Neutrophil (primary cell): ENCODE measurements around the gene USHBP1.

Experiments used
- H3K27ac ChIP-seq: fragments of 200-600 bp; sonication (generic); 2 replicates; pipeline ENCODE4 v1.5.1; 2016; ENCODE audit warnings: mild to moderate bottlenecking, moderate library complexity
- H3K27me3 ChIP-seq: fragments of 200-600 bp; sonication (generic); 2 replicates; pipeline ENCODE4 v1.6.0; 2016; ENCODE audit warnings: mild to moderate bottlenecking
- H3K36me3 ChIP-seq: fragments of 200-600 bp; sonication (generic); 2 replicates; pipeline ENCODE4 v1.5.1; 2017
- H3K4me1 ChIP-seq, 2 experiments: fragments of 200-600 bp in 1 of 2; sonication (generic) in 1 of 2; 1 replicate in 1 of 2; 2 replicates in 1 of 2; pipeline versions ENCODE4 v1.5.1 to v1.6.1; 2013 to 2016; ENCODE audit warnings: low read depth in 1 of 2, low read length in 1 of 2, mild to moderate bottlenecking in 1 of 2, moderate library complexity in 1 of 2; ENCODE audit not compliant: control insufficient read depth in 1 of 2, insufficient read depth in 1 of 2
- H3K4me3 ChIP-seq, 2 experiments: fragments of 200-600 bp in 1 of 2; sonication (generic) in 1 of 2; 1 replicate in 1 of 2; 2 replicates in 1 of 2; pipeline ENCODE4 v1.5.1; 2013 to 2016; ENCODE audit warnings: low read depth in 1 of 2, low read length in 1 of 2, mild to moderate bottlenecking in 1 of 2, moderate library complexity in 1 of 2
- H3K9me3 ChIP-seq: fragments of 200-600 bp; sonication (generic); 2 replicates; pipeline ENCODE4 v1.5.1; 2016
- CTCF ChIP-seq: fragments of 200-600 bp; sonication (generic); IDR thresholded peaks from 2 replicates; pipeline ENCODE4 v1.5.1; 2016; ENCODE audit warnings: antibody characterized with exemption

The USHBP1 gene

GRCh38 chr19:17262557-17262956 lies 2.0 kb downstream of the USHBP1 start:
- no peak for TF ChIP-seq CTCF
- Histone ChIP-seq H3K4me1 (peaks cover 12 to 14% of the 10 kb centered on the region in 2 experiments), H3K36me3 (no peaks in the 10 kb centered on the region), H3K27me3 (no peaks in the 10 kb centered on the region), H3K27ac (no peak overlapping the region), H3K4me3 (no peak overlapping the region), H3K9me3 (no peaks in the 10 kb centered on the region)

- TF ChIP-seq CTCF, result peak; percentile 94
- H3K4me1 ChIP-seq, result peaks cover 3 to 4% of the 10 kb centered on the region in 2 experiments
- H3K27ac ChIP-seq, result no peak overlapping the region
- no peaks in the 10 kb centered on the region for H3K36me3 ChIP-seq
- no peaks in the 10 kb centered on the region for H3K9me3 ChIP-seq
- H3K27me3 ChIP-seq, result no peaks in the 10 kb centered on the region
- no peak overlapping the region for H3K4me3 ChIP-seq
Observed at GRCh38 chr19:17260842-17261325, 3.7 kb downstream of the USHBP1 start.

DNA sequence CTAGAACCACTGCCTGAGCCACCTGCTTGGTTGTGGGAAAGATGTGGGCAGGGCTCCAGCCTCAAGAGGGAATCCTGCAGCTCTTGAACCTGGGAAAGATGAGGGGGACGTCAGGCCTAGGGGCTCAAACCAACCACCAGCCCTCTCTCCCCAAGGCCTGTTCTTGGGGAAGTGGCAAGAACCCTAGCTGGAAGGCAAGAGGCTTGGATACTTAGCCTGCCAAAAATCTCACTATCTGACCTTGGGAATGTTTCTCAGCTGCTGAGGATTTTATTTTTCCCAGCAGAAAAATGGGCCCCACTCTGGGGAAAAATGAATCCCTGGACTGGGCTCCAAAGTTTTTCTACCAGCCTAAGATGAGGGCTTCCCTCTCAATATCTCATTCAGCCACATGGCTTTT lies 4.6 kb downstream of the USHBP1 start:
- no peaks in the 10 kb centered on the region for H3K36me3 ChIP-seq
- no peaks in the 10 kb centered on the region for H3K9me3 ChIP-seq
- no peak overlapping the region for H3K4me3 ChIP-seq
- no peak overlapping the region for H3K27ac ChIP-seq
- H3K27me3 ChIP-seq, result no peaks in the 10 kb centered on the region
- peaks cover 1 to 4% of the 10 kb centered on the region in 2 experiments for H3K4me1 ChIP-seq
- no peak for TF ChIP-seq CTCF

DNA sequence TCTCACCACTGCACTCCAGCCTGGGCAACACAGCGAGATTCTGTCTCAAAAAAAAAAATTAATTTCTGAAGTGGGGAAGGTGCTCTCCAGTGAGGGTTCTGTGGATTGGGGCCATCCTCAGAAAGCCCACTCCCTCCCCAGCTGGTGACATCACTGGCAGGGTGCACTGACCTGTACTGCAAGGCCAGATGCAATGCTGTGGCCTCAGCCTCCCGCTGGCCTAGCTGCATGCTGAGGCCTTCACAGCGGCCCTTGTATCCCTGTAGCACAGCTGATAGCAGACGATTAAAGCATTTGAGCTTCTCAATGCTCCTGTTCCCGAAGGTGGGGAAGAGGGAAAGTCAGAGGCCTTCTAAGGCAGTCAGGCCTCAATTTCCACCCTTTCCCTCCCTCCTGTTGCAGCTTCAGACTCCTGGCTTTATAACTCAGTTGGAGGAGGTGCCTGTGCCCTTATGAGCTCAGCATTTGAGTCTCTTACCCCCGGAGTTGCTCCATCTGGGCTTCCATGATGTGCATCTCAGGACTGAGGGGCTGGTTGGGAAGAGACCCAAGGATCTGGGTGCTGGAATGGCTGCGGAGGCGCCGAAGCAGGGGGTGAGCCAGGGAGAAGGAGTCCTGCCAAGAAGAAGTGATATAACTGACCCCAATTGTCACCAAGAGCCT lies 5.3 kb downstream of the USHBP1 start:
- Histone ChIP-seq H3K4me3 (no peak overlapping the region), H3K4me1 (peaks cover 0 to 4% of the 10 kb centered on the region in 2 experiments), H3K27me3 (no peaks in the 10 kb centered on the region), H3K9me3 (no peaks in the 10 kb centered on the region), H3K27ac (no peak overlapping the region), H3K36me3 (no peaks in the 10 kb centered on the region)
- no peak for TF ChIP-seq CTCF

DNA sequence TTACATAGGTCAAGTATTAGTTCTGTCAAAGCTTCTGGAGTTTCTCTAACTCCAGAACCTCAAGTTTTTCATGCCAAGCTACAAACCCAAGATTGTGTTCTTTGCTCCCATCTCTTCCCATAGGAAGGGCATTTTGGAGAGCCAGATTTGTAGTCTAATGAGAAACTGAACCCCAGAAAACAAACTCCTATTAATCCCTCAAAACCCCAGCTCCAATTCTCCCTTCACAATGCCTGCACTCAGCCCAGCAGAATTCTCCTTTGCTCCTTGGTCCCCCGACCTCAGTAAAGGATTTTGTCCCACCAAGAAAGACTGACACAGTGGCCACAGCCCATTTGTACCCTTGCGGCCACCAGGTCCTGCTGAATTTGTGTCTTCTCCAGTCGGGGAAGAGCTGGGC lies 8.4 kb downstream of the USHBP1 start:
- H3K4me1 ChIP-seq, result peaks cover 0 to 4% of the 10 kb centered on the region in 2 experiments
- H3K4me3 ChIP-seq, result no peak overlapping the region
- H3K36me3 ChIP-seq, result no peaks in the 10 kb centered on the region
- no peaks in the 10 kb centered on the region for H3K27me3 ChIP-seq
- H3K27ac ChIP-seq, result no peak overlapping the region
- H3K9me3 ChIP-seq, result no peaks in the 10 kb centered on the region
- no peak for TF ChIP-seq CTCF
